Neuronal stem cell (in vitro differentiated cells): ENCODE data around the gene ZNF629.
A peak's percentile ranks its signal among the peaks of the same experiment; 100 is the strongest.
"Not testable (repeated sequence)": the region's sequence is repeated elsewhere in the genome, so short reads cannot be mapped to it uniquely, and the experiment has no call there.

Experiments used
- DNase-seq: peaks from one replicate; pipeline ENCODE4 v3.0.0-alpha.2; 2013; ENCODE audit warnings: low spot score
- H2AFZ ChIP-seq: one replicate; pipeline ENCODE4 v1.6.1; 2013; ENCODE audit warnings: mild to moderate bottlenecking, low read length, inconsistent platforms
- H2AK5ac ChIP-seq: 2 replicates; pipeline ENCODE4 v1.6.1; 2013; ENCODE audit warnings: low read depth, mild to moderate bottlenecking, inconsistent platforms, low read length, moderate library complexity, mixed read lengths
- H2BK120ac ChIP-seq: 2 replicates; pipeline ENCODE4 v1.6.1; 2013; ENCODE audit warnings: low read depth, mild to moderate bottlenecking, inconsistent platforms, low read length, moderate library complexity, mixed read lengths
- H2BK12ac ChIP-seq: one replicate; pipeline ENCODE4 v1.6.1; 2013; ENCODE audit warnings: low read length, inconsistent platforms
- H2BK15ac ChIP-seq: 2 replicates; pipeline ENCODE4 v1.6.1; 2013; ENCODE audit warnings: mild to moderate bottlenecking, low read length, inconsistent platforms, mixed read lengths
- H2BK5ac ChIP-seq: one replicate; pipeline ENCODE4 v1.6.1; 2013; ENCODE audit warnings: inconsistent platforms, mild to moderate bottlenecking, low read length, moderate library complexity
- H3K14ac ChIP-seq: one replicate; pipeline ENCODE4 v1.6.1; 2013; ENCODE audit warnings: low read length, inconsistent platforms
- H3K18ac ChIP-seq: 2 replicates; pipeline ENCODE4 v1.6.1; 2013; ENCODE audit warnings: low read length, inconsistent platforms
- H3K23ac ChIP-seq: 2 replicates; pipeline ENCODE4 v1.6.1; 2013; ENCODE audit warnings: low read depth, mild to moderate bottlenecking, mixed read lengths, low read length, inconsistent platforms; ENCODE audit not compliant: poor library complexity
- H3K27ac ChIP-seq: replicated peaks from 3 replicates; pipeline ENCODE4 v1.5.1; 2013; ENCODE audit warnings: low read length, inconsistent platforms
- H3K27me3 ChIP-seq, 3 experiments: 2 replicates each; pipeline ENCODE4 v1.6.1; 2013; ENCODE audit warnings: low read length in 3 of 3, mild to moderate bottlenecking in 2 of 3, inconsistent platforms in 1 of 3, low read depth in 1 of 3, mixed read lengths in 1 of 3, moderate library complexity in 1 of 3; ENCODE audit not compliant: control insufficient read depth in 3 of 3, insufficient read depth in 3 of 3
- H3K36me3 ChIP-seq, 2 donors: replicated peaks in 1 of 2; 2 replicates each; pipeline ENCODE4 v1.6.1; 2013; ENCODE audit warnings: low read length in 2 of 2; ENCODE audit not compliant: control insufficient read depth in 2 of 2, insufficient read depth in 2 of 2
- H3K4ac ChIP-seq: 2 replicates; pipeline ENCODE4 v1.6.1; 2013; ENCODE audit warnings: inconsistent platforms, mild to moderate bottlenecking, low read length, moderate library complexity
- H3K4me1 ChIP-seq, 2 donors: 1 replicate in 1 of 2; 2 replicates in 1 of 2; pipeline ENCODE4 v1.6.1; 2013; ENCODE audit warnings: low read length in 2 of 2, low read depth in 1 of 2; ENCODE audit not compliant: control insufficient read depth in 2 of 2, insufficient read depth in 1 of 2
- H3K4me2 ChIP-seq: one replicate; pipeline ENCODE4 v1.6.1; 2013; ENCODE audit warnings: mild to moderate bottlenecking, low read length, inconsistent platforms; ENCODE audit not compliant: insufficient read depth, poor library complexity, severe bottlenecking
- H3K4me3 ChIP-seq, 2 donors: 2 replicates each; pipeline ENCODE4 v1.5.1; 2013; ENCODE audit warnings: low read length in 2 of 2, mild to moderate bottlenecking in 2 of 2, inconsistent platforms in 1 of 2, moderate library complexity in 1 of 2
- H3K79me1 ChIP-seq: one replicate; pipeline ENCODE4 v1.6.1; 2013; ENCODE audit warnings: low read depth, mild to moderate bottlenecking, inconsistent platforms, low read length, moderate library complexity
- H3K9ac ChIP-seq: one replicate; pipeline ENCODE4 v1.6.1; 2013; ENCODE audit warnings: mild to moderate bottlenecking, low read depth, low read length, inconsistent platforms; ENCODE audit not compliant: poor library complexity
- H3K9me3 ChIP-seq, 2 donors: replicated peaks in 1 of 2; 2 replicates each; pipeline versions ENCODE3 to v1.6.1; 2013; ENCODE audit warnings: low read length in 2 of 2, mild to moderate bottlenecking in 2 of 2, inconsistent platforms in 1 of 2, low read depth in 1 of 2, mixed read lengths in 1 of 2, moderate library complexity in 1 of 2; ENCODE audit not compliant: control insufficient read depth in 2 of 2, insufficient read depth in 1 of 2
- H4K8ac ChIP-seq: one replicate; pipeline ENCODE4 v1.6.1; 2013; ENCODE audit warnings: low read depth, mild to moderate bottlenecking, inconsistent platforms, low read length, moderate library complexity
- H4K91ac ChIP-seq: one replicate; pipeline ENCODE4 v1.6.1; 2013; ENCODE audit warnings: low read length, low read depth, mild to moderate bottlenecking, inconsistent platforms; ENCODE audit not compliant: poor library complexity
- WGBS, 2 donors: extraction: QIAGEN DNeasy Blood & Tissue Kit; methylation state at CpG; one replicate each; pipeline ENCODE4 v1.1.7; 2013; ENCODE audit warnings: missing lambda C conversion rate in 2 of 2, mixed read lengths in 1 of 2; ENCODE audit not compliant: insufficient read length in 2 of 2, insufficient replicate concordance in 1 of 2; ENCODE audit errors: extremely low coverage in 2 of 2; 5-methylcytosine and 5-hydroxymethylcytosine counted together

The ZNF629 gene

DNA sequence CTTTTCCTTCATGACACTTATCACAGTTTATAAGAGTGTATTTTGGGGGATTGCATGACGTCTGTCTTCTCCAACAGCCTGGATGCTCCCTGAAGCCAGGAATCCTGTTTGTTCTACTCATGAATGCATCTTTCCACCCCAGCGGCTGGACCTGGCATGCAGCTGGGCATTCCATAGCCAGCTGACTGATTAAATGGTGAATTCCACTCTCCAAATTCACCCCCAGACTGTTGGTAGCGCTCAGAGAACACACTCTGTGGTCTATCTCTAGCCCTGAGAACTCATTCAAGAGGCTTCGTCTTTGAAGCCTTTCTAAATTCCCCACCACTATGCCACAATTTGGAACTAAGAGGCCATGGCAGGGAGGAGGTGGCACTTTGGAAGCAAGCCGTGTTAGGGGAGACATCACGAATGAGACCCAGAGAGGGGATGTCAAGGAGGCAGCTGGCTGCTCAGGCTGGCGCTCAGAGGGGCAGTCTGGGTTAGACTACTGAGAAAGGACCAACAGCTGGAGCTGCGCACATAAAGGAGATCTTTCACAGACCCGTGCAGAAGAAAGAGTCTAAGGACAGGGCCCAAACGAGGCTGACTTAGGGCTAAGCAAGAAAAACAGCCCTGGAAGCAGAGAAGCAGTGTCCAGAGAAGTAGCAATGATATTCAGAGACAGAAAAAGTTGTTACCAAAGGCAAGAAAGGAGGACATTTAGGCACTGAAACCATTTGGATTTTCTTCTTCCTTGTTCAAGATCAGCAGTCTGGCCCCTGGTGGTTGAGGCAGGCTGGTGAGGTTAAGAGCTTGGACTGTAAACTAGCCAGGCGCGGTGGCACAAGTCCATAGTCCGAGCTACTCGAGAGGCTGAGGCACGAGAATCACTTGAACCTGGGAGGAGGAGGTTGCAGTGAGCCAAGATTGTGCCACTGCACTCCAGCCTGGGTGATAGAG, 42.4 kb upstream of the ZNF629 start:
- H3K27ac ChIP-seq: no peak overlapping the region
- H4K8ac ChIP-seq: no peak overlapping the region
- no CpG with 5 or more reads among the region's 15 CpGs for WGBS, 2 donors
- H2AFZ ChIP-seq: no peak overlapping the region
- H3K4ac ChIP-seq: no peak overlapping the region
- H2BK15ac ChIP-seq: no peak overlapping the region
- H3K4me3 ChIP-seq: no peak overlapping the region
- no peak overlapping the region for H2AK5ac ChIP-seq
- no peaks in the 10 kb centered on the region for H3K27me3 ChIP-seq
- no peaks in the 10 kb centered on the region for H3K79me1 ChIP-seq
- H3K9me3 ChIP-seq: no peaks in the 10 kb centered on the region
- no peak overlapping the region for H4K91ac ChIP-seq
- no peak overlapping the region for H3K4me2 ChIP-seq
- no peak overlapping the region for H3K9ac ChIP-seq
- H3K4me1 ChIP-seq: no peaks in the 10 kb centered on the region
- no peak overlapping the region for H2BK12ac ChIP-seq
- no peak for DNase-seq
- H2BK120ac ChIP-seq: no peak overlapping the region
- no peak overlapping the region for H3K23ac ChIP-seq
- no peak overlapping the region for H3K14ac ChIP-seq
- H2BK5ac ChIP-seq: no peak overlapping the region
- H3K36me3 ChIP-seq: no peaks in the 10 kb centered on the region
- H3K18ac ChIP-seq: no peak overlapping the region

GRCh38 chr16:30821891-30822290, 34.9 kb upstream of the ZNF629 start:
- Histone ChIP-seq H3K9ac (no peak overlapping the region), H2AK5ac (no peak overlapping the region), H3K4me3 (no peak overlapping the region), H3K27ac (no peak overlapping the region), H4K91ac (no peak overlapping the region), H4K8ac (no peak overlapping the region), H2BK15ac (peak overlapping the region; percentile 49), H3K9me3 (no peaks in the 10 kb centered on the region), H3K14ac (no peak overlapping the region), H3K4ac (no peak overlapping the region), H3K4me2 (no peak overlapping the region), H3K36me3 (no peaks in the 10 kb centered on the region), H3K79me1 (no peaks in the 10 kb centered on the region), H3K23ac (peak overlapping the region; percentile 73), H3K4me1 (no peaks in the 10 kb centered on the region), H2AFZ (no peak overlapping the region), H2BK5ac (no peak overlapping the region), H3K27me3 (no peaks in the 10 kb centered on the region), H2BK12ac (no peak overlapping the region), H3K18ac (peak overlapping the region; percentile 17), H2BK120ac (no peak overlapping the region)
- WGBS, 2 donors: no CpG with 5 or more reads among the region's 17 CpGs
- DNase-seq: no peak

- not testable (repeated sequence) for H3K4me1 ChIP-seq, H2BK12ac ChIP-seq, H2AK5ac ChIP-seq, H3K18ac ChIP-seq, H4K91ac ChIP-seq, H3K9ac ChIP-seq, H2AFZ ChIP-seq, H3K27ac ChIP-seq, H3K79me1 ChIP-seq, H2BK120ac ChIP-seq, H2BK15ac ChIP-seq, H4K8ac ChIP-seq, H3K14ac ChIP-seq, H3K27me3 ChIP-seq, H3K4ac ChIP-seq, DNase-seq, H3K4me2 ChIP-seq, H3K4me3 ChIP-seq, H3K36me3 ChIP-seq, H3K9me3 ChIP-seq, H3K23ac ChIP-seq
- WGBS, 2 donors: no CpG with 5 or more reads among the region's 9 CpGs
- peak overlapping the region; percentile 66 for H2BK5ac ChIP-seq
Measured at GRCh38 chr16:30821441-30821840, 34.4 kb upstream of the ZNF629 start.

DNA sequence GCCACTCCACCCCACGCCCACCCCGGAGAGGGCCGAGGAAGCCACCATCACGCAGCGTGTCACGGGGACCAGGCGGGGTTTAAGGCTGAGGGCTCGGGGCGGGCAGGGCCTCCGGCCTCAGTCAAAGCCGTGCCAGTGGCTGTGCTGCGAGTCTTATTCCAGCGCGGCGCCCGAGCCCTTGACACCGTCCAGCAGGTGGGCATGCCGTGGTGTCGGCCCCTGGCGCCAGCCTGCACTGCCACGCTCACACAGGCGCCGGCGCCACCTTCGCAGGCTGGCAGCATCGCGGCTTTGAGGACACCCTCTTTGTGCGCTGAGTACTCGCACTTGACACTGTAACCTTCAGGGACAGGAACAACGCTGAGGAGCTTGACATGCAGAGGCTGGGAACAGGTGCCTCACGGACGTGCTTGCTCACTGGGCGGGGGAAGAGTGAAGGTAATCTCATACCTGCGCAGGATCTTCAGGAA, 34.0 kb upstream of the ZNF629 start:
- peak overlapping the region; percentile 66 for H2BK5ac ChIP-seq
- no peak overlapping the region for H3K23ac ChIP-seq
- H3K36me3 ChIP-seq: no peaks in the 10 kb centered on the region
- no peak overlapping the region for H3K4me2 ChIP-seq
- no peak for DNase-seq
- no peaks in the 10 kb centered on the region for H3K4me1 ChIP-seq
- no peak overlapping the region for H3K4me3 ChIP-seq
- no peak overlapping the region for H2BK120ac ChIP-seq
- no peak overlapping the region for H3K14ac ChIP-seq
- no peak overlapping the region for H3K9ac ChIP-seq
- no peak overlapping the region for H3K27ac ChIP-seq
- peak overlapping the region; percentile 63 for H2BK12ac ChIP-seq
- no peak overlapping the region for H2AFZ ChIP-seq
- no peaks in the 10 kb centered on the region for H3K79me1 ChIP-seq
- no peaks in the 10 kb centered on the region for H3K27me3 ChIP-seq
- no peak overlapping the region for H4K91ac ChIP-seq
- H3K4ac ChIP-seq: no peak overlapping the region
- H3K9me3 ChIP-seq: no peaks in the 10 kb centered on the region
- no peak overlapping the region for H2AK5ac ChIP-seq
- H2BK15ac ChIP-seq: no peak overlapping the region
- peak overlapping the region; percentile 52 for H3K18ac ChIP-seq
- WGBS, 2 donors: no CpG with 5 or more reads among the region's 34 CpGs
- no peak overlapping the region for H4K8ac ChIP-seq
